Stimulated activated CD8-positive, alpha-beta memory T cell treated with anti-CD3 and anti-CD28 coated beads, Interleukin-7, amount 100 ng/mL, for 24 hours (primary cell): Measurements from ENCODE around the gene TNFSF8.

Experiments used
- DNase-seq: peaks from one replicate; pipeline ENCODE4 v3.0.0-alpha.2; 2020; ENCODE audit warnings: low read depth

Gene TNFSF8

DNA sequence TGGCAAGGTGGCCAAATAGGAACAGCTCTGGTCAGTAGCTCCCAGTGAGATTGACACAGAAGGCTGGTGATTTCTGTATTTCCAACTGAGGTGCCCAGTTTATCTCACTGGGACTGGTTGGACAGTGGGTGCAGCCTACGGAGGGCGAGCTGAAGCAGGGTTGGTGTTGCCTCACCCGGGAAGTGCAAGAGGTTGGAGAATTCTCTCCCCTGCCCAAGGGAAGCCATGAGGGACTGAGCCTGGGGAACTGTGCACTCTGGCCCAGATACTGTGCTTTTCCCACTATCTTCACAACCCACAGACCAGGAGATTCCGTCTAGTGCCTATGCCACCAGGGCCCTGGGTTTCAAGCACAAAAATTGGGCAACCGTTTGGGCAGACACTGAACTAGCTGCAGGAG lies 61.0 kb downstream of the TNFSF8 start:
- DNase-seq: no peak

DNA sequence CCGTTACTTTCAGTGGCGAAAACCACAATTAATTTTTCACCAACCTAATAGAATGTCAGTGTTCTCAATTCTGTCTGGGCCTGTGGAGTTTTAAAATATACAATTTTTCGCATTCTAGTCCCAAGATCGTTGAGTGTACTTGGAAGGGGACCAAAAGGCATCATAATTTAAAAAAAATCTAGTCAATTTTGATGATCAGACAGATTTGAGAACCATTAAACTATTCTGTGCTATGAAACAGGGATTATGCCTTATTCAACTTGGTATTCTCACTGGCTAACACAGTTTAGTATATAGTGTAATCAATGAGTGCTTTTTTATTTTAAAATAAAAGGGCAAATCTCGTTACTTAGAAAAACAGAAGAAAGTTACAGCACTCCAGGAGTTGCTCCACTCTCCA lies 63.1 kb downstream of the TNFSF8 start:
- no peak for DNase-seq

DNA sequence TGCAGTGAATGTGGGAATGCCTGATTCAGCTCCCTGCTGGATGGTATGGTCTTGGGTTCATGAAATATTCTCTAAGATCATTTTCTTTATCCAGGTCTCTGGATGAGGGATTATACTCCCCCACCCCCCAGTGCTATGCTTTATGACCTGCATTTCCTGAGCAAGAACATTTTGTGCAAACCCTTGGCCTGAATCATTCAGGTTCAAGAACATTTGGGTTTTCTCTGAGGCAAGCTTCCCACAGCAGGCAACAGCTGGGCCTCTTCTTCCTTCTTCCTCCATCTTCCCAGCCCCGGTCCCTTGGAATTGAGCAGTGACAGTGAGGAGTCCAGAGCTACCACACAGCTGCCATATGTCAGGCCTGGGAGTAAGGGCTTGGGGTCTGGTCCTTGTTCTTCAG lies 65.9 kb downstream of the TNFSF8 start:
- DNase-seq: no peak

DNA sequence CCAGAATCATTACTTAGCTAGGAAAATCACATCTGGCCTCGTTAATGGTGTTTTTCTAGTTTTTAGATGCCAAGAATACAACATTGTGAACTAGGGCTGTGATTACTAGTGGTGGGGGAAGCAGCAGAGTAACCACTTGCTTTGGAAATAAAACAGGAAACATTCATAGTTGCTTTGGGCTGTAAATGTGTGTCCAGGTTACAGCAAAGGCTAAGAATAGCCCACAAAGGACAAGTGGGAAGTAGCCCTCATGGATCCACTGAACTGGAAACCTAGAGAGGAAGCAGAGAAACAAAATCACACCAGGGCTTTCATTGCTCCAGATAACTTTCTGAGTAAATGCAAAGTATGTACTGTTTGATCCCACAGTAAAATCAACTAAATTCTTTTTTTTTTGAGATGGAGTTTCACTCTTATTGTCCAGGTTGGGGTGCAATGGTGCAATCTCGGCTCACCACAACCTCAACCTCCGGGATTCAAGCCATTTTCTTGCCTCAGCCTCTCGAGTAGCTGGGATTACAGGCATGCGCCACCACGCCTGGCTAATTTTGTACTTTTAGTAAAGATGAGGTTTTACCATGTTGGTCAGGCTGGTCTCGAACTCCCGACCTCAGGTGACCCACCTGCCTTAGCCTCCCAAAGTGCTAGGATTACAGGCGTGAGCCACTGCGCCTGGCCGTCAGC lies 68.3 kb downstream of the TNFSF8 start:
- no peak for DNase-seq

DNA sequence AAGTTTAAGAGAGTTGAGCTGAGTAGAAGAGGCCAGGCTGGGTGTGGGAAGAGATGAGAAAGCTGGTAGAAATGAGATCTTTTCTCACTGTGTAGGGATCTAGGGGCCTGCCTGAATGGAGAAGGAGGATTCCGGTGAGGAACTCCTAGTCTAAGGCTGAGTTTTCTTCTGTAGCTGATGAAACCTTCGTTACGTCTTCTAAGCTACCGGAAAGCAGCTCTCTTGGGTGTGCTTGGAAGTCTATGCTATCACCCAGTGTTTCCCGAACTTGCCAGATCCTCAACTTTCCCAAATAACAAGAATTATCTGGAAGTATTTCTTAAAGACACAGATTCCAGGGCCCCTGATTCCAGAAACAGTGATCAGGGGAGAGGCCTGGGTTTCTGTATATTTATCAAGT lies 69.1 kb downstream of the TNFSF8 start:
- DNase-seq: no peak

DNA sequence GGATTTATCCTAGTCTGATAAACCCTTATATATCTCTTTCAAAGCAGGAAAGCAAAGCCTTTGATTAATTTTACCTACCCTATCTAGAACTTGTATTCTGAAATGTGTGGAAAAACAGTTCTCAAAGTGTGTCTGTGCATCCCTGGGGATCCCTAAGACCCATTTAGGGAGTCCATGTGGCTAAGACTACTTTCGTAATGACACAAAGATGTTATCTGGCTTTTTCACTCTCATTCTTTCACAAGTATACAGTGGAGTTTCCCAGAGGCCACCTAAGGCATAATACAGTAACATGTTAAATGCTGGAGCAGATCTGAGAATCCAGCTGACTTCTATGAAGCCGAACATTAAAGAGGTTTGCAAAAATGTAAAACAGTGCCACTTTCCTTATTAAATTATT lies 70.2 kb downstream of the TNFSF8 start:
- no peak for DNase-seq

DNA sequence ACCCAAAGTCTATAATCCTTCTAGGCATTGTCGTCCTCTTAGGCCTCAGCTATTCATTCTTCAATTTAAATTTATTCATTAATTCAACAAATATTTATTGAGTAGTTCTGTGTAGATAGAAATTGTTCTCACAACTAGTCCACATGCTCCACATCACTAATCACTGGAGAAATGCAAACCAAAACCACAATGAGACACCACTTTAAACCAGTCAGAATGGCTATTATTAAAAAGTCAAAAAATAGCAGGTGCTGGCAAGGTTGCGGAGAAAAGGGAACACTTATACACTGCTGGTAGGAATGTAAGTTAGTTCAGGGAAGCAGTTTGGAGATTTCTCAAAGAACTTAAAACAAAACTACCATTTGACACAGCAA lies 73.5 kb downstream of the TNFSF8 start:
- DNase-seq: no peak

DNA sequence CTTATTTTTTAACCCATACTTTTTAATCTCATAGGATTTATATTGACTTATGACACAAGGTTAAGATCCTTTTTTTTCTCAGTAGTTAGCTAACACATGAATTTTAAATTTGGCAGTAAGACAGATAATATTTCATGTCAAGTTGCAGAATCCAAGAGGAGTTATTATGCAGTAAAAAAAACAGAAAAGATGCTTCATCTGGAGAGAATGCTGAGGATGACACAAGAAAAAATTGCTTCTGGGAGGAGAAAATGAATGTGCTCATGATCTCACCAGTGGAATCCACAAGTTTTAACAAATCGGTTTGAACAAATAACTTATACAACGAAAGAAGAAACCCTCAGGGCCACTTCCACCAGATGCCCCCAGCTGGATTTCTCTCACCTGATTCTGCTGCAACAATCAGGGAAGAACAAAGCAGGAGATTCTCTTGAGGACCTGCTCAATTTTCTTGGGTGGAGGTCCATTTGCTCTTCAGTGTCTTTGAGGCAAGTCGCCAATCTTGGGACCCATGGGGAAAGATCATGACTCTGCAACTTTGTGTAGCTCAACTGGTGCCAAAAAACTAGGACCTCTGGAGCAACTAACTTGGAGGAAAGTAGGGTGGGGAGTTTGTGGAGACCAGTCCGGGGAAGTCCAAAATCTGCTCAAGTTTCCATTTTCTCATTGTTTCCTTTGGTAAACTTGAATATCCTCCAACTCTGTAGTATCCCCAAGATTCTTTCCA lies 74.0 kb downstream of the TNFSF8 start:
- DNase-seq: no peak

DNA sequence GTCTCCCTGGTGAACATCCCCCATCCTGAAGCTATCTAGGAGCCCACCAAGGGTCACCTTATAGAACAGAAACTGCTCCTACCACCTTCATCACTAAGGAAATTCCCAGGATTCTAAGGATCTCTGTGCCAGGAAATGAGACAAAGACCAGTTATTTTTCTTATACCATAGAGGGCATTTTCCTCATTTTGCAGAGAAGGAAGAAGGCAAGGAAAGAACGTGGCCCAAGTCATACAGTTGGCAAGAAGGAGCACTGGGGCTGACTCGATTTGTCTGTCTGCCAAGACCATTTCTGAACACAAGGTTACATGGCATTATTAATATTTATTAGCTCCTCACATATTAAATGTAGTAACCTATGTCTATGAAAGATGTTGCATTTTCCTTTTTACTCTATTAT lies 74.9 kb downstream of the TNFSF8 start:
- DNase-seq: no peak

DNA sequence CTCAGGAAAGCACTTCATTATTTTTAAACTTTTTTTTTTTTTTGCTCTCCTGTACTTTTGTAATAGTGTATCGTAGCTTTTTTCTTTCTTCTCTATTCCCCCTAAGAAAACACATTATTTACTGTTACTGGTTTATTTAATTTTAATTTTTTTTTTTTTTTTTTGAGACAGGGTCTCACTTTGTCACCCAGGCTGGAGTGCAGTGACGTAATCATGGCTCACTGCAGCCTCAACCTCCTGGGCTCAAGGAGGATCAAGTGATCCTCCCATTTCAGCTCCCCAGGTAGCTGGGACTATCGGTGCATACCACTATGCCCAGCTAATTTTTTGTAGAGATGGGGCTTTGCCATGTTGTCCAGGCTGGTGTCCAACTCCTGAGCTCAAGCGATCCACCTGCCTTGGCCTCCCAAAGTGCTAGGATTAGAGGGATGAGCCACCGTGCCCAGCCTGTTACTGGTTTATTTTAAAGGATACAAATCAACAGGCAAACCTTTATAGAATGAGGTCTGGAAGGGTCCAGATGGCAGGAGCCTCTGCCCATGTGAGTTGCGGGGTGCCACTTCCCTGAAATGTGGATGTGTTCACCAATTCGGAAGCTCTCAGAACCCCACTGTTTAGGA lies 75.5 kb downstream of the TNFSF8 start:
- no peak for DNase-seq

DNA sequence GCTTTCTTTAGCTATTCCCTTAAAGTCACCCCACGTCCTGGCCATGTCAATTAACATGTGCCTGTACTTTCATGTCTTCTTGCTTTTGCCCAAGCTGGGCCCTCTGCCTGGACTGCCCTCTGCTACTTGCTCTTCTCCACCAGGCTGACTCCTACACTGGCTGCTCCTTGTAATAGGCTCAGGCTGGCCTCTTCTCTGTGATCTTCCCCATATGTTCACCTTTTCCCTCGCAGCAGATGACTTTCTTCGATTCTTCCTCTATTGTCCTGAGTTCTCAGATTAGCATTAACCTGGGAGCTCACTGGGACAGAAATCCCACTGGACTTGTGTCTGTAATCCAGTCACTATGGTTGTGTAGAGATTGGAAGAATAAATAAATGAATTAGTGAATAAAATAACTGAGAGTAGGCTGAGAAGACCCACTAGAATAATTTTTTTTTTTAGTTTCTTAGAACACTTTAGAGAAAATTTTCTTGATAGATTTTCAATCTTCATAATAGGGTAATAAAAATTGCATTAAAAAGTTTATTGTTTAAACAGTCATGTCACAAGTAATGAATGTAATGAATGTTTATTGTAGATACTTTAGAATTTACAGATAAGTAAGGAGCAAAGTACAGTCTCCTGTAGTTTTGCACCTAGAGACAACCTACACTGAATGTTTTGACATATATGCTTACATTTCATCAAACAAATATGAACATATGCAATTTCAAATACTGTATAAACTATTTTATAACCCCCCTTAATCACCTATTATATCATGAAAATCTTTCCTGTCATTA lies 77.1 kb downstream of the TNFSF8 start:
- DNase-seq: no peak

DNA sequence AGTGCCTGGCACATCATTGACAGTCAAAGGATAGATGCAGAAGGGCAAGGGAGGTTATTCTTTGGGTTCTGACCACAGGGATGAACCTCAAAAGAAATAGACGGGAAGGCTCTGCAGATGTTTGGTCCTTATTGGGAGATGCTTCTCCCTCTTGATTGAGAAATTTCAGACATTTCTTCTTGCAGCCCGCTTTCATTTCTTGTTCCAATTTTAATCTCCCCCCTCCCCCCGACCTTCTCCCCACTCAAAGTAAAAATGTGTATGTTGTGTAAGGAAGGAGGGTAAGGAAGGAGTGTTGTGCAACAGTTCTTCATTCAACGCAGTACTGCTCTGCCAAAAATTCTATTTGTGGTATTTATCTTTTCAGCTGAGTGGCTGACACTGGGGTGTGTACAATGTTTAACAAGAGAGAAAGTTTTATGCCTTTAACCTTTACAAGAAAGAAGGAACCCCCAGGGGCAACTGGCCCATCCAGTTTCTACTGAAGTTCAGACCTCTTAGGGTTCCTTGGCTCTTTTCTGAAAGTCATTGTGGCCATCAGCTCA lies 78.3 kb downstream of the TNFSF8 start:
- no peak for DNase-seq

DNA sequence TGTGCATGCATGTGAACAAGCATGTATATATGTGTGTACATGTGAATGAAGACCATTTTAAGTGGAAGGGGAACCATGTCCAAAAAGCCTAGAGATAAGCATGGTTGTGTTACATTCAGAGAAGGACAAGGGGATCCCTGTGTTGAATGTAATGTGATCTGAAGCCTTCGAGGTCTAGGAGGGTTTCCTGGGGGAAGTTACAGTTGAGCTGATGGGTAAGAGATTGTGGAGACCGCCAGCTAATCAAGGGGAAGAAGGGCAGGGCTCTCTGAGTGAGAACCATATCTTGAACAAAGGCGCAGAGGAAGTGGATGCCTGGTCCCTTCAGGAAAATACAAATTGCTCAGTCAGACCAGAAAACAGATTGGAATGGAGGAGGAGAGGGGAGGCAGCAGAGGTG lies 79.1 kb downstream of the TNFSF8 start:
- no peak for DNase-seq
